Mesothelial cell of epicardium (in vitro differentiated cells): Measurements from ENCODE around the gene IQCF6. TPM values are rescaled to one million over a fixed set of nuclear protein-coding genes. Genes with fewer than 3 reads are reported as not detected.

Source experiments
- DNase-seq, 2 experiments: peaks; one replicate each; pipeline ENCODE4 v3.0.0; 2021; ENCODE audit warnings: low spot score in 2 of 2; ENCODE audit not compliant: unreplicated experiment in 2 of 2
- H3K27ac Mint-ChIP-seq: 2 replicates; pipeline ENCODE4 v1.8.0; 2021; ENCODE audit warnings: mixed read lengths
- H3K27me3 Mint-ChIP-seq: 2 replicates; pipeline ENCODE4 v1.8.0; 2021; ENCODE audit warnings: low read depth, mixed read lengths
- H3K36me3 Mint-ChIP-seq: 2 replicates; pipeline ENCODE4 v1.8.0; 2021; ENCODE audit warnings: mixed read lengths
- H3K4me1 Mint-ChIP-seq: 2 replicates; pipeline ENCODE4 v1.8.0; 2021; ENCODE audit warnings: mixed read lengths
- H3K4me3 Mint-ChIP-seq: 2 replicates; pipeline ENCODE4 v1.8.0; 2021; ENCODE audit warnings: mild to moderate bottlenecking, moderate library complexity, mixed read lengths
- H3K9me3 Mint-ChIP-seq: 2 replicates; pipeline ENCODE4 v1.8.0; 2021; ENCODE audit warnings: mixed read lengths
- CTCF ChIP-seq: fragments of 200-600 bp; sonication (generic); IDR thresholded peaks from one replicate; pipeline ENCODE4 v1.5.0; 2021; ENCODE audit warnings: antibody characterized with exemption; ENCODE audit not compliant: unreplicated experiment
- total RNA-seq: library from RNA; stranded (reverse); gene quantifications from 3 replicates; pipeline ENCODE4 v1.2.1, GENCODE V29; 2021

Gene IQCF6
- total RNA-seq = not detected in 3 replicates

- no peak within 1 kb of the TSS for H3K27ac Mint-ChIP-seq
- peaks cover 28% of the 10 kb centered on the region for H3K27me3 Mint-ChIP-seq
- H3K36me3 Mint-ChIP-seq = no peaks in the 10 kb centered on the region
- no peak for TF ChIP-seq CTCF
- no peaks in the 10 kb centered on the region for H3K4me1 Mint-ChIP-seq
- DNase-seq = no peak
- H3K4me3 Mint-ChIP-seq = no peak within 1 kb of the TSS
- no peaks in the 10 kb centered on the region for H3K9me3 Mint-ChIP-seq
Observed at GRCh38 chr3:51779137-51779536, at the start of gene IQCF6. IQCF6 (minus strand) TSS chr3:51779237; CDS start chr3:51779224, 13 bp downstream.

GRCh38 chr3:51828297-51828696 lies 49.3 kb upstream of the IQCF6 start:
- Mint-ChIP-seq H3K9me3 (peaks cover 25% of the 10 kb centered on the region), H3K36me3 (no peaks in the 10 kb centered on the region), H3K27ac (no peak overlapping the region), H3K4me3 (no peak overlapping the region), H3K4me1 (no peaks in the 10 kb centered on the region), H3K27me3 (peaks cover 24% of the 10 kb centered on the region)
- DNase-seq = no peak
- TF ChIP-seq CTCF = no peak

DNA sequence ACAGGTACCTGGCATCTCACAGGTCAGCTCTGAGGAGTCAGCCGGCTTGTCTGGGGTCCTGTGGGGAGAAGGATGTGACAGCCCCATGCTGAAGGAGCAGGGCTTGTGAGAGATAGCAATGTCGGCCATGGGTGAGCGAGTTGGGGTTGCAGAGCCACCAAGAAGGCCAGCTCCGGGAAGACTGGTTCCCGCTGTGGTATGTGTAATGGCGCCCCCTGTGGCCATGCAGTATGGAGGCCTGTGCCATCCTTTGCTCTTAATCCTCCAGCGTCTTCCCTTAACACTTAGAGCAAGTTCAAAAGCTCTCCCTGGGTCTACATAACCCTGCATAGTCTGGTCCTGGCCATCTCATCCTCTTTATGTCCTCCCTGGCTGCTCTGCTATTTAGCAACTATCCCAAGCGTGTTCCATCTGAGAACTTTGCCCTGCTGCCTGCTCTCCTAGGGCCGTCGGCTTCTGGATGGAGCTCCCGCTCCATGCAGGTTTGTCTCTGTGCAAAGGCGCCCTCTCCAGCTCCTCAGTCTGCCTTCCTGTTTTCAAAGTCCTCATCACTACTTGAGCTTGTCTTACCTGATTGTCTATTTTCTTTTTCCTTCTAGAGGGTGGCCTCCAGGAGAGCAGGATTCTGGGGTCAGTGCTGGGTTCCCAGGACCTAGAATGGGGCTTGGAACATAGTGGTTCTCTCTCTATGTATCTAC lies 40.8 kb upstream of the IQCF6 start:
- H3K27ac Mint-ChIP-seq = no peak overlapping the region
- H3K4me3 Mint-ChIP-seq = no peak overlapping the region
- DNase-seq = no peak
- H3K4me1 Mint-ChIP-seq = no peaks in the 10 kb centered on the region
- no peaks in the 10 kb centered on the region for H3K36me3 Mint-ChIP-seq
- H3K27me3 Mint-ChIP-seq = peaks cover 47% of the 10 kb centered on the region
- peaks cover 5% of the 10 kb centered on the region for H3K9me3 Mint-ChIP-seq
- no peak for TF ChIP-seq CTCF

GRCh38 chr3:51819151-51819550 lies 40.1 kb upstream of the IQCF6 start:
- no peak for DNase-seq
- Mint-ChIP-seq H3K36me3 (no peaks in the 10 kb centered on the region), H3K27ac (no peak overlapping the region), H3K4me1 (no peaks in the 10 kb centered on the region), H3K4me3 (no peak overlapping the region), H3K27me3 (peaks cover 45% of the 10 kb centered on the region), H3K9me3 (peaks cover 5% of the 10 kb centered on the region)
- no peak for TF ChIP-seq CTCF

DNA sequence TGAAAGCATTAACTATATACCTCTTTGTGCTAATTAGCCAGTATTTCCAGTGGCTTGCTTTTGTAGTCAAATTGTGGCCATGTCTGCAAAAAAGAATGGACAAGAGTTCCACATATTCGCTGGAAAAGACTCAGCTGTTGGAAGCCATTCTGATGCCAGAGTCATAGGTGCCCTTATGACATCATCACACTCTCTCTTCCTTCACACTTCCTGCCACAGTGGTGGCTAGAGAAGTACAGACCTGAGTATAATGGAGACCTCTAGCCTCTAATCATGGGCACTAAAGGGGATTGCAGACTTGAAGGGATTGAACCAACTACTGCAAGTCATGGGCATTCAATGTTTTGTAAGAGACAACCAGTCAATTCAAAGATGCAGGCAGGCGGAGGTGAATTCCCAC lies 38.3 kb upstream of the IQCF6 start:
- Mint-ChIP-seq H3K4me3 (no peak overlapping the region), H3K9me3 (peaks cover 5% of the 10 kb centered on the region), H3K27ac (no peak overlapping the region), H3K4me1 (no peaks in the 10 kb centered on the region), H3K27me3 (peaks cover 37% of the 10 kb centered on the region), H3K36me3 (no peaks in the 10 kb centered on the region)
- no peak for DNase-seq
- no peak for TF ChIP-seq CTCF
